ENCODE results near the gene GRIK2.
"Not testable (repeated sequence)": the region's sequence is repeated elsewhere in the genome, so short reads cannot be mapped to it uniquely, and the experiment has no call there.

Gene GRIK2

GRCh38 chr6:102066301-102066700 is 672.8 kb downstream of the GRIK2 start:
- DNase-seq = no peak

GRCh38 chr6:102068349-102068929 is 674.9 kb downstream of the GRIK2 start:
- DNase-seq = no peak

GRCh38 chr6:102075539-102075938 is 682.0 kb downstream of the GRIK2 start:
- no peak for DNase-seq

GRCh38 chr6:102085257-102085656 is 691.7 kb downstream of the GRIK2 start:
- DNase-seq = no peak

- not testable (repeated sequence) for DNase-seq
Observed at GRCh38 chr6:102088160-102088559, 694.7 kb downstream of the GRIK2 start.

GRCh38 chr6:102114402-102114801 is 720.9 kb downstream of the GRIK2 start:
- no peak for DNase-seq

- no peak for DNase-seq
Observed at GRCh38 chr6:102115911-102116310, 722.4 kb downstream of the GRIK2 start.

GRCh38 chr6:102118034-102118433 is 724.5 kb downstream of the GRIK2 start:
- no peak for DNase-seq
